Naive thymus-derived CD8-positive, alpha-beta T cell (primary cell): Measurements from ENCODE around the gene ATP1A4. TPM values are rescaled to one million over a fixed set of nuclear protein-coding genes. Genes with fewer than 3 reads are reported as not detected.

Source experiments
- ATAC-seq, 2 donors: fragments of 150-1000 bp; cut with Tn5 transposase in 1 of 2; sonication (Bioruptor Pico), chemical (Tn5 transposase) in 1 of 2; 1 replicate in 1 of 2; 2 replicates in 1 of 2; pipeline ENCODE4 v1.10.0; 2021; ENCODE audit warnings: mild to moderate bottlenecking in 2 of 2, moderate library complexity in 2 of 2
- POLR2A ChIA-PET: fragments of 350-600 bp; sonication (Branson Sonifier 250); formaldehyde crosslinking; loops from one replicate; lab custom pipeline; 2021; ENCODE audit warnings: antibody characterized with exemption; lab: Charles Lee
- DNase-seq, 10 donors: peaks; one replicate each; pipeline versions ENCODE4 v3.0.0 to v3.0.0-alpha.2; 2020 to 2022
- H3K27ac Mint-ChIP-seq, 10 donors: one replicate each; pipeline ENCODE4 v1.8.0; 2020 to 2022; ENCODE audit warnings: mild to moderate bottlenecking in 10 of 10, mixed read lengths in 10 of 10, moderate library complexity in 4 of 10, inconsistent platforms in 1 of 10
- H3K27me3 Mint-ChIP-seq, 5 donors: one replicate each; pipeline ENCODE4 v1.8.0; 2021 to 2022; ENCODE audit warnings: mixed read lengths in 5 of 5
- H3K36me3 Mint-ChIP-seq, 3 donors: one replicate each; pipeline ENCODE4 v1.8.0; 2020 to 2022; ENCODE audit warnings: mixed read lengths in 3 of 3, mild to moderate bottlenecking in 2 of 3, inconsistent platforms in 1 of 3
- H3K4me1 Mint-ChIP-seq, 4 donors: one replicate each; pipeline ENCODE4 v1.8.0; 2021 to 2022; ENCODE audit warnings: mixed read lengths in 4 of 4
- H3K4me3 Mint-ChIP-seq, 10 donors: one replicate each; pipeline ENCODE4 v1.8.0; 2020 to 2022; ENCODE audit warnings: mild to moderate bottlenecking in 10 of 10, mixed read lengths in 10 of 10, moderate library complexity in 6 of 10, inconsistent platforms in 1 of 10
- H3K9me3 Mint-ChIP-seq, 9 donors: one replicate each; pipeline ENCODE4 v1.8.0; 2020 to 2022; ENCODE audit warnings: mixed read lengths in 9 of 9, mild to moderate bottlenecking in 3 of 9, inconsistent platforms in 1 of 9, moderate library complexity in 1 of 9
- polyA plus RNA-seq, 3 donors: library from polyadenylated mRNA; unstranded; fragments of 300-500 nt; fragmentation: Illumina TruSeq; gene quantifications; one replicate each; pipeline ENCODE4 v1.2.3, GENCODE V29; 2021
- total RNA-seq, 8 experiments: library from RNA in 2 of 8; stranded (reverse) in 2 of 8; gene quantifications; one replicate each; pipeline ENCODE4 v1.2.3 and lab custom pipeline; 2021 to 2026

Gene ATP1A4
- total and polyA plus RNA-seq, 5 experiments from 2014 or later: not detected

DNA sequence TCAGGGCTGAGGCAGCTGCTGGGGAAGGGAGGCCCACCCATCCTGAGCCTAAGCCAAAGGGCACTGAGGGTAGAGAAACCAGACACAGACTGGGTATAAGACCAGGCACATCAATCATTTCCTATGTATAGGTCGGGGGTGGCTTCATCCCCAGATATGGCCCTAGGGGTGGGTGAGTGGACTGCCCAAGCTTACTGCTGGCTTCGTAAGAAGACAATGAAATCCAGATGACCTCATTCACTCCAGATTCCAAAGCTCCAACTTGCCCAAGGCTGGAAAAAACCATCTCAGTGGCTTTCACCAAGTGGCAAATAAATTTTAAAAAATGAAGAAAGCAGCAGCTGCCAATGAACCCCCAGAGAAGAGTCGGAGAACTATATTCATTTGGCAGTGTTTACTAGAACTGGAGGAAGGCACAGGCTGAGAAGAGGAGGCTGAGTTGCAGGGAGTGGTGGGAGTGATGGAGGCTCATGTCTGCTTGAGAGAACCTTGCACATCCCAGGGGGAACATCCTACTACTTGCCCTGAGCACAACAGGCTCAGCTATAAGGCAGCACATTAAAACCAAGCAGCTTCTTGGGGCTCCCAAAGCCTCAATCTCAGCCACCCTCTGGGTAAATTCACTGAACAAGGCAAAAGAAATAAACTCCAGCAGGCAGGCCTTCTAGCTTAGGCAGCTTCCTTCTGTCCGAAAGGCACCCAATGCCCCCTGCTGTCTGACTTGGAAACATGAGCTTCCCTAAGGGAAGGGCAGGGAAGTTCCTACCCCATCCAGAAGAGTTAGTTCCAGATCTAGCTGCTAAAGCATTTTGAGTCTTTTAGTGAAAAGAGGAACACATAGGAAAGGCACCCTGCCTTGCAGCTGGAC is 67.9 kb downstream of the ATP1A4 start:
- no peak overlapping the region for H3K4me3 Mint-ChIP-seq
- no peaks in the 10 kb centered on the region for H3K27me3 Mint-ChIP-seq
- peaks cover 10 to 66% (median 15%) of the 10 kb centered on the region in 3 donors for H3K36me3 Mint-ChIP-seq
- DNase-seq: no peak
- peaks cover 0 to 2% (median 0%) of the 10 kb centered on the region in 4 donors for H3K4me1 Mint-ChIP-seq
- no peak for ATAC-seq
- H3K9me3 Mint-ChIP-seq: no peaks in the 10 kb centered on the region
- POLR2A ChIA-PET: interaction anchor here (1.1 to 1.8 kb wide), 2 partner anchors 12 to 43 kb away, joined by 5 read pairs; partner anchors contain the start of gene DCAF8
- H3K27ac Mint-ChIP-seq: peak overlapping the region in 5 of 10 donors; percentile 10 to 74 (median 65)

DNA sequence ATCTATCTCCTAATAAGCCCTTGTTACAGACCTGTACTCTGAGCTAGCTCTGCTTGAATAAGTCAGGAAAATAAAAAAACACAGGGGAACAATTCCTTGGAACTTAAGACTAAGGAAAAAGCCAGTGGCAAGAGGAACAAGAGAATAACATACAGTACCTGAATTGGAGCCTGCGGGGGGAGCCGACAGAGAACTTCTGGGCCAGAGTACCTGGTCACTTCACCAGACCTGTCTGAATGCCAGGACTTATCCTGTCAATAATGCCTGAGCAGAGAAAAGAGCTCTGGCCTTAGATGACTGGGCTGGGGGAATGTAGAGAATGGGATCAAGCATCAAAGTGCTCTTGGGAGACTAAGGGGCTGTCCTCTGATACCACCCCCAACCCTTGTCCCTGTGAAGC is 68.9 kb downstream of the ATP1A4 start:
- ATAC-seq (no peak), DNase-seq (no peak)
- Mint-ChIP-seq H3K27ac (peak overlapping the region in 2 of 10 donors; percentile 70 to 74), H3K9me3 (no peaks in the 10 kb centered on the region), H3K4me1 (peaks cover 0 to 2% (median 0%) of the 10 kb centered on the region in 4 donors), H3K27me3 (no peaks in the 10 kb centered on the region), H3K36me3 (peaks cover 10 to 58% (median 21%) of the 10 kb centered on the region in 3 donors), H3K4me3 (no peak overlapping the region)
- POLR2A ChIA-PET: interaction anchor here (1.8 kb wide), 1 partner anchor 42 kb away, joined by 5 read pairs; the partner anchor contains the start of gene DCAF8

DNA sequence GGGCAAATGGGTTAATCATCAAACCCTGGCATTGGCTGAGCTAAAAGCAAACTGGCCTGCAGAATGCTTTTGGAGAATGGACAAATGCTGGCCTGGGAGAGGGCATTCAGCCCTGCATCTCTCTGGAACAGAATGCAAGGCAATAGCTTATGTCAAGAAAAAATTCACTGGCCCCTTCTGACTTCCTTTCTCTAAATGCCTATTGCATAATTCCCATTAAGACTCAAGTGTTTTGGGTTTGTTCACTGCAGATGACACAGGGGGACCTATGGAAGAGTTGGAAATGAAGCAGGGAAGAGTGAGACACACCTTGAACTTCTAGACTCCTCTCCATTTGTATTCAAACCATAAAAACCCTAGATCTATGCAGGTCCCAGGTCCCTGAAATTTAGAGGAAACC is 69.7 kb downstream of the ATP1A4 start:
- H3K27ac Mint-ChIP-seq: peak overlapping the region in 3 of 10 donors; percentile 20 to 49 (median 38)
- H3K27me3 Mint-ChIP-seq: no peaks in the 10 kb centered on the region
- POLR2A ChIA-PET: interaction anchor here (1.8 kb wide), 1 partner anchor 41 kb away, joined by 5 read pairs; the partner anchor contains the start of gene DCAF8
- no peaks in the 10 kb centered on the region for H3K9me3 Mint-ChIP-seq
- peaks cover 0 to 2% (median 0%) of the 10 kb centered on the region in 4 donors for H3K4me1 Mint-ChIP-seq
- DNase-seq (no peak), ATAC-seq (no peak)
- H3K4me3 Mint-ChIP-seq: no peak overlapping the region
- H3K36me3 Mint-ChIP-seq: peaks cover 7 to 50% (median 17%) of the 10 kb centered on the region in 3 donors

DNA sequence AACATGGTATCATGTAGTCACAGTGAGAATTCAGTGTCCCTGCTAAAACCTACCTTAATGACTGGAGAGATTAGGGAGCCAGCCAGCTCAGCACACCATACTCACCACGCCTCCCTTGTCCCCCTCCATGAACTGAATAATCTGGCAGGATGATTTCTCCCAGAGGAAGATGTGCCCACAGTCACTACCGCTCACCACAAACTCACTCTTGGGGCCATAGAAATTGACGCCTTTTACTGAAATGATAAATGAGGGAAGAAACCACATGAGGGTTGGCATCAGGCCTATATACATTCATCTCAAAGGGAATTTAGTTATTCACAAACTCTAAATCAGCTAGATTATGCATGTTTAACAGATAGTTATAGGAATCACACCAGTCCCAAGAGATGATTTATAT is 71.1 kb downstream of the ATP1A4 start:
- Mint-ChIP-seq H3K27me3 (no peaks in the 10 kb centered on the region), H3K4me1 (peaks cover 0 to 2% (median 0%) of the 10 kb centered on the region in 4 donors), H3K9me3 (no peaks in the 10 kb centered on the region), H3K36me3 (peaks cover 7 to 38% (median 13%) of the 10 kb centered on the region in 3 donors), H3K27ac (peak overlapping the region in 3 of 10 donors; percentile 14 to 75 (median 33)), H3K4me3 (no peak overlapping the region)
- POLR2A ChIA-PET: interaction anchor here (0.7 kb wide), 1 partner anchor 38 kb away, joined by 3 read pairs; no protein-coding TSS in a partner anchor
- no peak for DNase-seq
- no peak for ATAC-seq

- H3K9me3 Mint-ChIP-seq: no peaks in the 10 kb centered on the region
- peaks cover 7 to 34% (median 19%) of the 10 kb centered on the region in 3 donors for H3K36me3 Mint-ChIP-seq
- no peak overlapping the region for H3K4me3 Mint-ChIP-seq
- no peak for ATAC-seq
- H3K4me1 Mint-ChIP-seq: no peaks in the 10 kb centered on the region
- POLR2A ChIA-PET: interaction anchor here (0.8 kb wide), 1 partner anchor 39 kb away, joined by 4 read pairs; no protein-coding TSS in a partner anchor
- H3K27ac Mint-ChIP-seq: peak overlapping the region in 3 of 10 donors; percentile 11 to 38 (median 35)
- H3K27me3 Mint-ChIP-seq: no peaks in the 10 kb centered on the region
- no peak for DNase-seq
These were observed 73.2 kb downstream of the ATP1A4 start for GRCh38 chr1:160224606-160225005.

DNA sequence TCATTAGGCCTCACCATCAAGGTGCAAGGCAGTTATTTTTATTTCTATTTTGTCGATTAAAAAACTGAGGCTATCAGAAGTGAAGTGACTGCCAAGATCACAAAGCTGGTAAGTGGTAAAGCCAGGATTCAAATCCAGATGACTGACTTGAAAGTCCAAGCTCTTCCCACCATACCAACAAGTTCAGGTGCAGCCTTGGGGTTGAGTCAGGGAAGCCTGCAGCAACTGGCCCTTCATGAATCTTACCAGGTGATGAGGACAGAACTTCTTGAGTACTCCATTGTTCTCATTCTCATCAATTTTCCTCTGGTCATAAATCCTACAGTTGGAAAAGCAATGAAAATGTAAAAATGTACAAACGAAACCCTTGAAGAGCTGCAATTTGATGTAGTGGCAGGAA is 73.9 kb downstream of the ATP1A4 start:
- POLR2A ChIA-PET: interaction anchor here (0.8 kb wide), 1 partner anchor 38 kb away, joined by 4 read pairs; no protein-coding TSS in a partner anchor
- Mint-ChIP-seq H3K4me1 (no peaks in the 10 kb centered on the region), H3K27ac (peak overlapping the region in 1 of 10 donors; percentile 4), H3K9me3 (no peaks in the 10 kb centered on the region), H3K27me3 (no peaks in the 10 kb centered on the region), H3K36me3 (peaks cover 8 to 34% (median 24%) of the 10 kb centered on the region in 3 donors), H3K4me3 (no peak overlapping the region)
- DNase-seq: no peak
- no peak for ATAC-seq

DNA sequence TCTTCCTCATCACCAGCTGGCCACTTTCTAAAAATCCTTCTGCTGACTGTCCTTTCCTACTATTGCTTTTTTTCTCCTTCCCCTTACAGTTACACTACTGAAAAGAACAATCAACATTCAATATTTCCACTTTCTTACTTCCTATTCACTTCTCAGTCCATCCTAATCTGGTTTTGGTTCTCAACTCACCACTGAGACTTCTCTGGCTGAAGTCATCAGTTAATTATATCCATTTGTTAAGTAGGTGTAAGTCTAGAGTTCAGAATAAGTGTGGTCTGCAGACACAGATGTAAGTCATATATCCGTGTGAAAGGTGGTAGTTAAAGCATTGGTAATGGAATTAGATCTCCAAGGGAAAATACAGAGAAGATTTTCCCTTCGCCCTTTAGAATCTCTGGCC is 75.2 kb downstream of the ATP1A4 start:
- Mint-ChIP-seq H3K4me3 (no peak overlapping the region), H3K27me3 (no peaks in the 10 kb centered on the region), H3K9me3 (no peaks in the 10 kb centered on the region), H3K27ac (no peak overlapping the region), H3K36me3 (peaks cover 6 to 37% (median 33%) of the 10 kb centered on the region in 3 donors), H3K4me1 (no peaks in the 10 kb centered on the region)
- no peak for ATAC-seq
- POLR2A ChIA-PET: no interaction called here
- DNase-seq: no peak

DNA sequence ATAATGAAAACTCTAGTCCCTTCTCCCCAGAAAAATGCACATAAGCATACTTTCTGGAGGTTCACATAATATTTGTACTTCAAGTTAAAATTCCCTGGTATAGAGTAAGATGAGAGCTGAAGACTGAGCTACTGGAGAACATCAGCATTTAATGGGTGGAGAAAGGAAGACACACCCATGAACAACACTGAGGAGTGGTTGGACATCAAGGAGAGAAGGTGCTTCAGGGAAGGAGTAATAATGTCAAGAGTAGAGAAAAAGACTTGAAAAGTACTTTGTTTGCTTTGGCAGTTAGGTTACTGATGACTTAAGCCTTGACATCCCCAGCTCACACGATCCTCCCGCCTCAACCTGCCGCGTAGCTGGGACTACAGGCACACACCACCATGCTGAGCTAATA is 75.6 kb downstream of the ATP1A4 start:
- ATAC-seq (no peak), DNase-seq (no peak)
- H3K27me3 Mint-ChIP-seq: no peaks in the 10 kb centered on the region
- peaks cover 6 to 41% (median 33%) of the 10 kb centered on the region in 3 donors for H3K36me3 Mint-ChIP-seq
- POLR2A ChIA-PET: no interaction called here
- H3K4me1 Mint-ChIP-seq: no peaks in the 10 kb centered on the region
- peak overlapping the region in 1 of 10 donors; percentile 73 for H3K27ac Mint-ChIP-seq
- no peaks in the 10 kb centered on the region for H3K9me3 Mint-ChIP-seq
- no peak overlapping the region for H3K4me3 Mint-ChIP-seq

- POLR2A ChIA-PET: interaction anchor here (0.6 kb wide), 1 partner anchor 35 kb away, joined by 3 read pairs; the partner anchor contains the start of gene DCAF8
- ATAC-seq (no peak), DNase-seq (no peak)
- H3K36me3 Mint-ChIP-seq: peaks cover 6 to 44% (median 33%) of the 10 kb centered on the region in 3 donors
- H3K4me1 Mint-ChIP-seq: no peaks in the 10 kb centered on the region
- H3K27ac Mint-ChIP-seq: peak overlapping the region in 1 of 10 donors; percentile 73
- H3K4me3 Mint-ChIP-seq: no peak overlapping the region
- no peaks in the 10 kb centered on the region for H3K9me3 Mint-ChIP-seq
- H3K27me3 Mint-ChIP-seq: no peaks in the 10 kb centered on the region
These were observed 76.2 kb downstream of the ATP1A4 start for GRCh38 chr1:160227561-160227960.

DNA sequence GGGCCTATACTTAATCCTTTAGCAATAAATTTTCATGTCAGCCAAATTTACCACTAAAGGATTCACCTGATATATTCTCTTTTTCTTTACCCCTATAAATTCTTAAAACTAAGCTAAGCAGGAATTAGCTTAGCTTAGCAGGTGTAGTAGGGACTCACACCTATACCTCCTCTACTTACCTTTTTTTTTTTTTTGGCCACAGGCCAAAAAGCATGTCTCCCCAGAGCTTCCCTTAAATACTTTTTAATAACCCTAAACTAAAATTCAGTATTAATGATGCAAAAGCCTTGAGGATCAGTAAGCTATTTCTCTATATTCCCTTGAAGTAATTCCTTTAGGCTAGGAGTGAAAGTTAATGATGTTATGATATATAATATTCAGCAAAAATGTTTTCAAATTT is 77.0 kb downstream of the ATP1A4 start:
- H3K27me3 Mint-ChIP-seq: no peaks in the 10 kb centered on the region

DNA sequence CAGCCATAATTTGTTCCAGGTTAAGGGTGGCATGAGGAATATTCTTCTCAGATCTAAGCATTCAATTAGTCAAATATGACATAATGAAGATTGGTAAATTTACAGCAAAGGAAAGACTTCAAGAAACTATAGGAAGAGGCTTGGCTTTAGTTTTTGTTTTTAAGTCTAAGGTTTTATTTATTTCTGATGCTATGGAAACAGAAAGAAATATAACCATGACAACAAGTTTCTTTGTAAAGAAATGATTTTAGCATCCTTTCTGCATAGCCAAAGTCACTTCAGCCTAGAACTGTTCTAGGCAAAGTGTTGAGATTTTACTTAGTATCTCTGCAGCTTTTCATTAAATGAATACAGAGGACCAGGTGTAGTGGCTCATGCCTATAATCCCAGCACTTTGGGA is 81.5 kb downstream of the ATP1A4 start:
- DNase-seq (no peak), ATAC-seq (peak in 1 of 2 donors; percentile 27)
- H3K27me3 Mint-ChIP-seq: no peaks in the 10 kb centered on the region
- peaks cover 3 to 12% (median 9%) of the 10 kb centered on the region in 4 donors for H3K4me1 Mint-ChIP-seq
- H3K4me3 Mint-ChIP-seq: no peak overlapping the region
- POLR2A ChIA-PET: no interaction called here
- H3K27ac Mint-ChIP-seq: peak overlapping the region in 4 of 10 donors; percentile 19 to 86 (median 49)
- peaks cover 6 to 94% (median 31%) of the 10 kb centered on the region in 3 donors for H3K36me3 Mint-ChIP-seq
- H3K9me3 Mint-ChIP-seq: no peaks in the 10 kb centered on the region

More for the DNA sequence above, 77.0 kb downstream of the ATP1A4 start:
- peaks cover 0 to 2% (median 0%) of the 10 kb centered on the region in 4 donors for H3K4me1 Mint-ChIP-seq
- DNase-seq (no peak), ATAC-seq (no peak)
- H3K27ac Mint-ChIP-seq: peak overlapping the region in 1 of 10 donors; percentile 46
- H3K36me3 Mint-ChIP-seq: peaks cover 6 to 53% (median 38%) of the 10 kb centered on the region in 3 donors
- no peak overlapping the region for H3K4me3 Mint-ChIP-seq
- H3K9me3 Mint-ChIP-seq: no peaks in the 10 kb centered on the region
- POLR2A ChIA-PET: interaction anchor here (0.6 kb wide), 1 partner anchor 30 kb away, joined by 3 read pairs; no protein-coding TSS in a partner anchor
